Natural killer cell (primary cell): ENCODE results near the gene AKT1. TPM values are rescaled to one million over a fixed set of nuclear protein-coding genes. Genes with fewer than 3 reads are reported as not detected.

Experiments
- ATAC-seq, 3 donors: fragments of 150-1000 bp in 2 of 3; fragments of 200-7000 bp in 1 of 3; cut with Tn5 transposase; 1 replicate in 1 of 3; 2 replicates in 2 of 3; pipeline ENCODE4 v1.10.0; 2021; ENCODE audit warnings: mild to moderate bottlenecking in 2 of 3, moderate library complexity in 2 of 3
- DNase-seq, 2 donors: peaks; one replicate each; pipeline versions ENCODE4 v3.0.0 to v3.0.0-alpha.2; 2013 to 2021; ENCODE audit warnings: mixed read lengths in 1 of 2
- H3K27ac ChIP-seq: one replicate; pipeline ENCODE4 v1.5.1; 2013; ENCODE audit warnings: mild to moderate bottlenecking, low read length
- H3K27me3 ChIP-seq: one replicate; pipeline ENCODE4 v1.6.1; 2013; ENCODE audit warnings: low read length; ENCODE audit not compliant: control insufficient read depth, insufficient read depth
- H3K36me3 ChIP-seq: one replicate; pipeline ENCODE4 v1.6.1; 2013; ENCODE audit warnings: low read length; ENCODE audit not compliant: control insufficient read depth, insufficient read depth
- H3K4me1 ChIP-seq: one replicate; pipeline ENCODE4 v1.6.1; 2013; ENCODE audit warnings: low read length; ENCODE audit not compliant: control insufficient read depth, insufficient read depth
- H3K4me3 ChIP-seq: one replicate; pipeline ENCODE4 v1.5.1; 2013; ENCODE audit warnings: low read length
- H3K9me3 ChIP-seq: one replicate; pipeline ENCODE4 v1.6.1; 2013; ENCODE audit warnings: low read length; ENCODE audit not compliant: control insufficient read depth, insufficient read depth
- H3K27ac Mint-ChIP-seq, 2 donors: one replicate each; pipeline ENCODE4 v1.8.0; 2022; ENCODE audit warnings: mild to moderate bottlenecking in 2 of 2, mixed read lengths in 2 of 2, moderate library complexity in 1 of 2
- H3K27me3 Mint-ChIP-seq, 2 donors: one replicate each; pipeline ENCODE4 v1.8.0; 2022; ENCODE audit warnings: low read depth in 2 of 2, mixed read lengths in 2 of 2
- H3K36me3 Mint-ChIP-seq: one replicate; pipeline ENCODE4 v1.8.0; 2022; ENCODE audit warnings: mixed read lengths
- H3K4me1 Mint-ChIP-seq, 2 donors: one replicate each; pipeline ENCODE4 v1.8.0; 2022; ENCODE audit warnings: mixed read lengths in 2 of 2
- H3K4me3 Mint-ChIP-seq: one replicate; pipeline ENCODE4 v1.8.0; 2022; ENCODE audit warnings: mild to moderate bottlenecking, moderate library complexity, mixed read lengths
- H3K9me3 Mint-ChIP-seq, 2 donors: one replicate each; pipeline ENCODE4 v1.8.0; 2022; ENCODE audit warnings: mixed read lengths in 2 of 2
- WGBS: methylation state at CpG from one replicate; pipeline ENCODE4 v1.1.7; 2013; ENCODE audit warnings: missing lambda C conversion rate; ENCODE audit not compliant: insufficient coverage; 5-methylcytosine and 5-hydroxymethylcytosine counted together
- intact Hi-C: fragments of 100-400 bp; cut with micrococcal nuclease; formaldehyde crosslinking; loops from one replicate; pipeline ENCODE4 v1.14.2; 2022
- total RNA-seq, 4 donors: library from RNA; stranded (reverse); fragments of 120-200 nt in 1 of 4; gene quantifications; one replicate each; pipeline versions ENCODE4 v1.2.3 to v1.2.4, GENCODE V29; 2013 to 2022
- TF ChIP-seq, protein P1 (sequence below): fragments of 200-600 bp; IDR thresholded peaks from one replicate; pipeline ENCODE4 v1.8.0; 2022; ENCODE audit warnings: antibody characterized with exemption

Gene AKT1
- total RNA-seq, 3 donors from 2014 or later (not counting 1 experiment from before 2014, with no cell fraction given), result 152 to 163 (median 153) TPM

DNA sequence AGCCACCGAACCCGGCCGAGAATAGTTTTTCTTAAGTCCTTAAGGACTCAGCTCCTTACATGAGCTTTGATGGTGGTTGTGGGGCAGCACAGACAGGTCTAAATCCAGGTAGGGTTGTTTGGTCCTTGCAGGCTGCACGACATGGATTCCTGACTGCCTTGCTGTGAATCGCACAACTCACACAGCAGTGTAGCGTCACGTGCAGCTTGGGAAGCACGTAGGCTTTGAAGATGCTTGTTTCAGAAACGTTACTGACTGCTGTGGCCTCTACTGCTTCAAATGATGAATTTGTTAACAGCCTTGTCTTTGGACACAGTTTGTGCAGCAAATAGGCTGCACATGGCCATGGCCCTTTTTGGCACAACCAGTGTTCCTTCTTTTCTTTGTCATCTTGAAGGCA is 35.2 kb upstream of the AKT1 start:
- peaks cover 0 to 2% of the 10 kb centered on the region in 2 donors for H3K27me3 Mint-ChIP-seq
- Histone ChIP-seq H3K9me3 (no peaks in the 10 kb centered on the region), H3K4me1 (peaks cover 21% of the 10 kb centered on the region), H3K27me3 (peaks cover 5% of the 10 kb centered on the region), H3K27ac (no peak overlapping the region), H3K4me3 (no peak overlapping the region), H3K36me3 (no peaks in the 10 kb centered on the region)
- no peaks in the 10 kb centered on the region for H3K9me3 Mint-ChIP-seq
- intact Hi-C loops, result no loop called here
- WGBS, result 79% methylated on average over 9 of the region's 9 CpGs
- TF ChIP-seq, protein P1, sequence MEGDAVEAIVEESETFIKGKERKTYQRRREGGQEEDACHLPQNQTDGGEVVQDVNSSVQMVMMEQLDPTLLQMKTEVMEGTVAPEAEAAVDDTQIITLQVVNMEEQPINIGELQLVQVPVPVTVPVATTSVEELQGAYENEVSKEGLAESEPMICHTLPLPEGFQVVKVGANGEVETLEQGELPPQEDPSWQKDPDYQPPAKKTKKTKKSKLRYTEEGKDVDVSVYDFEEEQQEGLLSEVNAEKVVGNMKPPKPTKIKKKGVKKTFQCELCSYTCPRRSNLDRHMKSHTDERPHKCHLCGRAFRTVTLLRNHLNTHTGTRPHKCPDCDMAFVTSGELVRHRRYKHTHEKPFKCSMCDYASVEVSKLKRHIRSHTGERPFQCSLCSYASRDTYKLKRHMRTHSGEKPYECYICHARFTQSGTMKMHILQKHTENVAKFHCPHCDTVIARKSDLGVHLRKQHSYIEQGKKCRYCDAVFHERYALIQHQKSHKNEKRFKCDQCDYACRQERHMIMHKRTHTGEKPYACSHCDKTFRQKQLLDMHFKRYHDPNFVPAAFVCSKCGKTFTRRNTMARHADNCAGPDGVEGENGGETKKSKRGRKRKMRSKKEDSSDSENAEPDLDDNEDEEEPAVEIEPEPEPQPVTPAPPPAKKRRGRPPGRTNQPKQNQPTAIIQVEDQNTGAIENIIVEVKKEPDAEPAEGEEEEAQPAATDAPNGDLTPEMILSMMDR, result no peak
- H3K4me1 Mint-ChIP-seq, result peaks cover 2 to 13% of the 10 kb centered on the region in 2 donors
- ATAC-seq (no peak), DNase-seq (no peak)
- no peak overlapping the region for H3K4me3 Mint-ChIP-seq
- no peaks in the 10 kb centered on the region for H3K36me3 Mint-ChIP-seq
- H3K27ac Mint-ChIP-seq, result no peak overlapping the region

DNA sequence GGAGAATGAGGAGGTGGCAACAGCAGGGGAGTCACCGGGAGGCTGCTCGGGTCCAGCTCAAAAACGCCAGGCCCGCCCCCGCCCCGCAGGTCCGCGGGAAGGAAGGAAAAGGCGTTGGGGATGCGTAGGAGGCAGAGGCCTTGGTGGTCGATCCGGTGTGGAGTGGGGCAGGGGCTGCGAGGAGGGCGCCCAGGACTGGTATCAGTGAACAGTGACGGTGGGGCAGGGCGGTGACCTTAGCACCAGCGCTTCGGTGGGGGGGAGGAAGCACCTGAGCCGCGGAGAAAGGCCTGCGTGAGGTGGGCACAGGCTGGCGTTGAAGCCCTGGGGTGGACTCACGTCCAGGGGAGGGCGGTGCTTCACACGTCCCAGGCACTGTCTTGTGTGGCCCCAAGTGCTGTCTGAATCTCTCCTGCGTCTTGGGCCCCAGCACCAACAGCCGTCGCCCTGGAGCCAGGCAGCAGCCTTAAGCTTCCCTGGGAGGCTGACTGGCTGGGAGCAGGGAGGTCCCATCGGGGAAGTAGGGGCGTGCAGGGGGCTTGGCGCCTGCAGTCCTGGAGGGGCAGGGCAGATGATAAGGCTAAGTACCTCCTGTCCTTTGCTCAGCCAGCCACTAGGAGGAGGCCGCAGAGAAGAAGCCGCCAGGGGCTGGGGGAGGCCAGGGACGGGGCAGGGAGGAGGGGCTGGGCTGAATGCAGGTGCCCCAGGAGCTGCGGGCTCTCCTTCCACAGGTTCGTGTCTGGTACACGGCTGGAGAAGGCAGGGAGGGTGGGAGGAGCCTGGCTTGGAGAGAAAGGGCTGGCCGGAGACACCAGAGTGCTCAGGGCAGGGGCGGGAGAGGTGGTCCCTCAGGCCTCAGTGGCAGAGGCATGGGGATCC is 31.9 kb upstream of the AKT1 start:
- Histone ChIP-seq H3K4me1 (peaks cover 25% of the 10 kb centered on the region), H3K9me3 (no peaks in the 10 kb centered on the region), H3K4me3 (peak overlapping the region; percentile 31), H3K27ac (no peak overlapping the region), H3K36me3 (no peaks in the 10 kb centered on the region), H3K27me3 (peaks cover 9% of the 10 kb centered on the region)
- Mint-ChIP-seq H3K4me1 (peaks cover 7 to 23% of the 10 kb centered on the region in 2 donors), H3K27ac (peak overlapping the region in 1 of 2 donors; percentile 44), H3K36me3 (no peaks in the 10 kb centered on the region), H3K27me3 (peaks cover 0 to 13% of the 10 kb centered on the region in 2 donors), H3K9me3 (peaks cover 0 to 6% of the 10 kb centered on the region in 2 donors), H3K4me3 (peak overlapping the region; percentile 86)
- DNase-seq (peak; percentile 45 to 72), ATAC-seq (peak; percentile 59 to 68 (median 66))
- intact Hi-C loops, result no loop called here
- TF ChIP-seq, protein P1, result peak; percentile 50
- 6% methylated on average over 39 of the region's 39 CpGs for whole genome bisulfite sequencing

DNA sequence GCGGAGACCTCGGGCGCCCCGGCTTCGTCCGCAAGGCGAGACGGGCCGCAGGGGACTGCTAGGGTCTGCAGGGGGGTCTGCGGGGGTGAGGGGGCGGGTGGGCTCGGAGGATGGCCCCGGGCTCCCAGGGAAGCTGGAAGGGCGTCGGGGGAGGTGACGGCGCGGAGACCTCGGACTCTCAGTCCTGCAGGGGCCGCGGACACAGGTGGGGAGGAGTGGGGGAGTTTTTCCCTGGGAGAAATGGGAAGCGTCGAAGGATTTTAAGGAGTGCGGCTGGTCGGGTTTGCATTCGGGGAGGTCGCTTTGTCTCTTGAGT is 31.3 kb upstream of the AKT1 start:
- intact Hi-C loops, result loop anchor here (1.0 kb wide), 1 partner anchor 59 kb away; no protein-coding TSS in a partner anchor
- peaks cover 0 to 6% of the 10 kb centered on the region in 2 donors for H3K9me3 Mint-ChIP-seq
- no peaks in the 10 kb centered on the region for H3K36me3 ChIP-seq
- H3K4me3 ChIP-seq, result peak overlapping the region; percentile 31
- peaks cover 0 to 13% of the 10 kb centered on the region in 2 donors for H3K27me3 Mint-ChIP-seq
- DNase-seq (no peak), ATAC-seq (no peak)
- peak overlapping the region in 1 of 2 donors; percentile 44 for H3K27ac Mint-ChIP-seq
- TF ChIP-seq, protein P1, result no peak
- no peaks in the 10 kb centered on the region for H3K9me3 ChIP-seq
- peaks cover 9% of the 10 kb centered on the region for H3K27me3 ChIP-seq
- H3K36me3 Mint-ChIP-seq, result no peaks in the 10 kb centered on the region
- H3K4me3 Mint-ChIP-seq, result peak overlapping the region; percentile 86
- no peak overlapping the region for H3K27ac ChIP-seq
- peaks cover 25% of the 10 kb centered on the region for H3K4me1 ChIP-seq
- WGBS, result 5% methylated on average over 27 of the region's 27 CpGs
- peaks cover 7 to 23% of the 10 kb centered on the region in 2 donors for H3K4me1 Mint-ChIP-seq
